ENCODE data around the gene NELFCD.
A peak's percentile ranks its signal among the peaks of the same experiment; 100 is the strongest.
"Not testable (repeated sequence)": the region's sequence is repeated elsewhere in the genome, so short reads cannot be mapped to it uniquely, and the experiment has no call there.

Gene NELFCD

GRCh38 chr20:59027741-59028320 lies 46.8 kb downstream of the NELFCD start:
- DNase-seq, result no peak

- no peak for DNase-seq
These were observed 47.8 kb downstream of the NELFCD start for GRCh38 chr20:59028812-59029211.

- DNase-seq, result no peak
These were observed 50.0 kb downstream of the NELFCD start for GRCh38 chr20:59030911-59031563.

- peak in 1 of 2 donors; percentile 48 for DNase-seq
These were observed 50.5 kb downstream of the NELFCD start for GRCh38 chr20:59031564-59032022.

GRCh38 chr20:59032023-59032712 lies 51.1 kb downstream of the NELFCD start, which contains the start of gene ATP5F1E:
Gene ATP5F1E (minus strand): TSS chr20:59032335. CDS start chr20:59032251, 84 bp downstream.
- DNase-seq, result peak; percentile 97

- DNase-seq, result no peak
These were observed 51.6 kb downstream of the NELFCD start for GRCh38 chr20:59032713-59033059.

GRCh38 chr20:59033093-59033492 lies 52.0 kb downstream of the NELFCD start:
- DNase-seq, result no peak

- no peak for DNase-seq
These were observed 52.6 kb downstream of the NELFCD start for GRCh38 chr20:59033616-59034165.

GRCh38 chr20:59035381-59035780 lies 54.3 kb downstream of the NELFCD start:
- no peak for DNase-seq

GRCh38 chr20:59037386-59037785 lies 56.3 kb downstream of the NELFCD start:
- DNase-seq, result no peak

GRCh38 chr20:59039233-59039632 lies 58.2 kb downstream of the NELFCD start:
- DNase-seq, result no peak

- DNase-seq, result no peak
These were observed 59.6 kb downstream of the NELFCD start for GRCh38 chr20:59040667-59041066.

- DNase-seq, result not testable (repeated sequence)
These were observed 60.4 kb downstream of the NELFCD start for GRCh38 chr20:59041487-59041886.

- peak; percentile 42 to 69 for DNase-seq
These were observed 61.2 kb downstream of the NELFCD start, which contains the start of gene PRELID3B for GRCh38 chr20:59042151-59042795. Gene PRELID3B (minus strand): TSS chr20:59042786. CDS start chr20:59042730, 56 bp downstream.

GRCh38 chr20:59042796-59043631 lies 62.0 kb downstream of the NELFCD start:
- peak; percentile 95 to 96 for DNase-seq

- DNase-seq, result no peak
These were observed 62.6 kb downstream of the NELFCD start for GRCh38 chr20:59043698-59044097.

GRCh38 chr20:59044295-59044694 lies 63.2 kb downstream of the NELFCD start:
- no peak for DNase-seq

Measured in CD4-positive, alpha-beta T cell treated with Interleukin-4 for 1 hour (primary cell).